ENCODE measurements around the gene SYNE2. TPM values are rescaled to one million over a fixed set of nuclear protein-coding genes. Genes with fewer than 3 reads are reported as not detected.

The SYNE2 gene
- total and polyA plus RNA-seq, 10 of the 15 experiments (the other 5 are each of a cell fraction or from before 2014, with no cell fraction given) = 2.1 to 52.7 (median 38.1) TPM

DNA sequence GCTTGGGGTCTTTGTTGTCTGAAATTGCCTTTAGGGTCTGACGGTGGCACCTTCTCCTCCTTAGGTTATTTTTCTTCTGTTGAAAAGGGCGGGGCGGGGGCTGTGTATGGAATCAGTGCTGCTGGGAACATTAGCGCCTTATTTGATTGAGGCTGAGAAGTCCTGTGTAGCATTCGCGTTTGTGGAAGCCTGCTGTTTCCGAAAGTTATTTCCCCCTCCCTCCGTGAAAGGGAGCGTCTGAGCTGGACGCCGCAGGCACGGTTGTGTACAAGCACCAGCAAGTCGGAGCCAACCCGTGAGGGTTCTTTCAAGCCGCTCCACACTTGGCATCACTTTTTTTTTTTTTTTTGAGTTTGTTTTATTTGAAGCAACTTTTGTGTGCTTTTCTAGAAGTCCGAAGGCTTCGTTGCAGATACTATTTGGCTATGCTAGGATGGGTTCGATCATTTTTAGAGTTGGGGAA is 1.1 kb downstream of the SYNE2 start:
- intact Hi-C loops (cut with micrococcal nuclease; ENCODE audit: unreplicated experiment) (loop anchor here (1.0 to 5.0 kb wide), 4 partner anchors 10 to 143 kb away; no protein-coding TSS in a partner anchor), in situ Hi-C loops (cut with MboI) (no loop called here)
- Histone ChIP-seq H3K36me3 (ENCODE audit: control insufficient read depth in 2 of 2, insufficient read depth in 2 of 2, low read length in 1 of 2) (no peaks in the 10 kb centered on the region), H3K9me3 (replicated peaks; ENCODE audit: control insufficient read depth, insufficient read depth, low read length) (no peaks in the 10 kb centered on the region), H3K79me2 (ENCODE audit: control insufficient read depth, insufficient read depth, low read length) (peaks cover 55% of the 10 kb centered on the region), H3K9ac (ENCODE audit: control insufficient read depth, insufficient read depth, low read length) (peak overlapping the region; percentile 46), H3K4me3 (peak overlapping the region; percentile 94), H3K4me1 (ENCODE audit: control insufficient read depth, insufficient read depth, low read length) (peaks cover 6% of the 10 kb centered on the region; the same call in 1 of the 2 replicates), H3K4me2 (ENCODE audit: control insufficient read depth, insufficient read depth) (peak overlapping the region; percentile 73), H3K27me3 (replicated peaks in 1 of 2; ENCODE audit: control insufficient read depth in 2 of 2, insufficient read depth in 2 of 2, low read length in 1 of 2) (no peaks in the 10 kb centered on the region), H3K27ac (ENCODE audit: control insufficient read depth, insufficient read depth) (peak overlapping the region; percentile 8), H4K20me1 (ENCODE audit: control insufficient read depth, insufficient read depth) (no peaks in the 10 kb centered on the region), H2AFZ (ENCODE audit: control insufficient read depth, low read depth, low read length) (peak overlapping the region; percentile 70)
- RAD21 ChIA-PET (ENCODE audit: unreplicated experiment) = interaction anchor here (0.8 to 1.5 kb wide), 5 partner anchors 10 to 343 kb away, joined by 3 to 5 read pairs (median 3); no protein-coding TSS in a partner anchor
- CTCF ChIA-PET = interaction anchor here (0.6 to 2.7 kb wide), 10 partner anchors 10 to 741 kb away, joined by 3 to 14 read pairs (median 3); no protein-coding TSS in a partner anchor
- no peak for DNase-seq (ENCODE audit: low read depth, low spot score)
- ATAC-seq = peak; percentile 50
- under 1% methylated on average over 18 of the region's 18 CpGs for WGBS (ENCODE audit: insufficient coverage, insufficient replicate concordance, low lambda C conversion rate, missing lambda C conversion rate)
- FAIRE-seq = peak; percentile 52
- POLR2A ChIA-PET = interaction anchor here (1.0 to 2.1 kb wide), 5 partner anchors 10 to 63 kb away, joined by 3 to 10 read pairs (median 4); no protein-coding TSS in a partner anchor
- no TSS peak for BruUV-seq (replicated peaks)
- SMC1A ChIA-PET (ENCODE audit: uncharacterized antibody, unreplicated experiment) = interaction anchor here (0.6 to 6.4 kb wide), 14 partner anchors 10 to 481 kb away, joined by 3 to 39 read pairs (median 4); partner anchors contain the start of gene ESR2
- TF ChIP-seq LARP7 (IDR thresholded peaks at IDR 0.05) (no peak), GATAD2B (conservative IDR thresholded peaks at IDR 0.05; ENCODE audit: low read depth) (no peak), HDGF (IDR thresholded peaks at IDR 0.05) (no peak), NFYA (IDR thresholded peaks at IDR 0.05; ENCODE audit: borderline replicate concordance, low read depth, low read length) (no peak), NFIC (IDR thresholded peaks at IDR 0.05; ENCODE audit: low read depth, low read length) (no peak), ZNF622 (IDR thresholded peaks at IDR 0.05) (no peak), RUNX3 (IDR thresholded peaks at IDR 0.05; ENCODE audit: low read length) (no peak; the same call in 1 of the 2 replicates), ZNF384 (IDR thresholded peaks at IDR 0.05; ENCODE audit: borderline replicate concordance, low read depth, low read length) (peak; percentile 60), PML (IDR thresholded peaks at IDR 0.05; ENCODE audit: low read length) (no peak), SIN3A (IDR thresholded peaks at IDR 0.05; ENCODE audit: low read depth, low read length) (peak; percentile 65; the same call in 1 of the 2 replicates), KDM1A (IDR thresholded peaks at IDR 0.05; ENCODE audit: borderline replicate concordance) (no peak)
- TF ChIP-seq, protein P1, sequence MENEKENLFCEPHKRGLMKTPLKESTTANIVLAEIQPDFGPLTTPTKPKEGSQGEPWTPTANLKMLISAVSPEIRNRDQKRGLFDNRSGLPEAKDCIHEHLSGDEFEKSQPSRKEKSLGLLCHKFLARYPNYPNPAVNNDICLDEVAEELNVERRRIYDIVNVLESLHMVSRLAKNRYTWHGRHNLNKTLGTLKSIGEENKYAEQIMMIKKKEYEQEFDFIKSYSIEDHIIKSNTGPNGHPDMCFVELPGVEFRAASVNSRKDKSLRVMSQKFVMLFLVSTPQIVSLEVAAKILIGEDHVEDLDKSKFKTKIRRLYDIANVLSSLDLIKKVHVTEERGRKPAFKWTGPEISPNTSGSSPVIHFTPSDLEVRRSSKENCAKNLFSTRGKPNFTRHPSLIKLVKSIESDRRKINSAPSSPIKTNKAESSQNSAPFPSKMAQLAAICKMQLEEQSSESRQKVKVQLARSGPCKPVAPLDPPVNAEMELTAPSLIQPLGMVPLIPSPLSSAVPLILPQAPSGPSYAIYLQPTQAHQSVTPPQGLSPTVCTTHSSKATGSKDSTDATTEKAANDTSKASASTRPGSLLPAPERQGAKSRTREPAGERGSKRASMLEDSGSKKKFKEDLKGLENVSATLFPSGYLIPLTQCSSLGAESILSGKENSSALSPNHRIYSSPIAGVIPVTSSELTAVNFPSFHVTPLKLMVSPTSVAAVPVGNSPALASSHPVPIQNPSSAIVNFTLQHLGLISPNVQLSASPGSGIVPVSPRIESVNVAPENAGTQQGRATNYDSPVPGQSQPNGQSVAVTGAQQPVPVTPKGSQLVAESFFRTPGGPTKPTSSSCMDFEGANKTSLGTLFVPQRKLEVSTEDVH (IDR thresholded peaks at IDR 0.05; ENCODE audit: low read depth, partially characterized antibody) = no peak
- TF ChIP-seq, protein P2, sequence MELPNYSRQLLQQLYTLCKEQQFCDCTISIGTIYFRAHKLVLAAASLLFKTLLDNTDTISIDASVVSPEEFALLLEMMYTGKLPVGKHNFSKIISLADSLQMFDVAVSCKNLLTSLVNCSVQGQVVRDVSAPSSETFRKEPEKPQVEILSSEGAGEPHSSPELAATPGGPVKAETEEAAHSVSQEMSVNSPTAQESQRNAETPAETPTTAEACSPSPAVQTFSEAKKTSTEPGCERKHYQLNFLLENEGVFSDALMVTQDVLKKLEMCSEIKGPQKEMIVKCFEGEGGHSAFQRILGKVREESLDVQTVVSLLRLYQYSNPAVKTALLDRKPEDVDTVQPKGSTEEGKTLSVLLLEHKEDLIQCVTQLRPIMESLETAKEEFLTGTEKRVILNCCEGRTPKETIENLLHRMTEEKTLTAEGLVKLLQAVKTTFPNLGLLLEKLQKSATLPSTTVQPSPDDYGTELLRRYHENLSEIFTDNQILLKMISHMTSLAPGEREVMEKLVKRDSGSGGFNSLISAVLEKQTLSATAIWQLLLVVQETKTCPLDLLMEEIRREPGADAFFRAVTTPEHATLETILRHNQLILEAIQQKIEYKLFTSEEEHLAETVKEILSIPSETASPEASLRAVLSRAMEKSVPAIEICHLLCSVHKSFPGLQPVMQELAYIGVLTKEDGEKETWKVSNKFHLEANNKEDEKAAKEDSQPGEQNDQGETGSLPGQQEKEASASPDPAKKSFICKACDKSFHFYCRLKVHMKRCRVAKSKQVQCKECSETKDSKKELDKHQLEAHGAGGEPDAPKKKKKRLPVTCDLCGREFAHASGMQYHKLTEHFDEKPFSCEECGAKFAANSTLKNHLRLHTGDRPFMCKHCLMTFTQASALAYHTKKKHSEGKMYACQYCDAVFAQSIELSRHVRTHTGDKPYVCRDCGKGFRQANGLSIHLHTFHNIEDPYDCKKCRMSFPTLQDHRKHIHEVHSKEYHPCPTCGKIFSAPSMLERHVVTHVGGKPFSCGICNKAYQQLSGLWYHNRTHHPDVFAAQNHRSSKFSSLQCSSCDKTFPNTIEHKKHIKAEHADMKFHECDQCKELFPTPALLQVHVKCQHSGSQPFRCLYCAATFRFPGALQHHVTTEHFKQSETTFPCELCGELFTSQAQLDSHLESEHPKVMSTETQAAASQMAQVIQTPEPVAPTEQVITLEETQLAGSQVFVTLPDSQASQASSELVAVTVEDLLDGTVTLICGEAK (IDR thresholded peaks at IDR 0.05; ENCODE audit: borderline replicate concordance) = peak; percentile 72
